Thyroid gland (tissue), 4 donors: ENCODE measurements around the gene CIRBP. TPM values are rescaled to one million over a fixed set of nuclear protein-coding genes. Genes with fewer than 3 reads are reported as not detected.

Source experiments
- DNase-seq, 2 donors: peaks; one replicate each; pipeline ENCODE4 v3.0.0-alpha.2; 2019
- H3K27ac ChIP-seq, 3 donors: fragments of 200-600 bp; sonication (generic); 1 replicate in 2 of 3; 2 replicates in 1 of 3; pipeline ENCODE4 v1.5.1; 2016 to 2019; ENCODE audit warnings: mild to moderate bottlenecking in 1 of 3, moderate library complexity in 1 of 3
- H3K27me3 ChIP-seq: fragments of 200-600 bp; sonication (generic); one replicate; pipeline ENCODE4 v1.5.1; 2019
- H3K36me3 ChIP-seq, 2 donors: fragments of 200-600 bp; sonication (generic); one replicate each; pipeline ENCODE4 v1.5.1; 2016 to 2019
- H3K4me1 ChIP-seq, 2 donors: fragments of 200-600 bp; sonication (generic); one replicate each; pipeline ENCODE4 v1.5.1; 2017 to 2019
- H3K4me3 ChIP-seq, 3 donors: fragments of 200-600 bp; sonication (generic); replicated peaks in 1 of 3; 1 replicate in 2 of 3; 2 replicates in 1 of 3; pipeline ENCODE4 v1.5.1; 2016; ENCODE audit warnings: mild to moderate bottlenecking in 1 of 3
- H3K9me3 ChIP-seq: fragments of 200-600 bp; sonication (generic); one replicate; pipeline ENCODE4 v1.5.1; 2017
- POLR2A ChIP-seq, 2 donors: fragments of 450-650 bp; IDR thresholded peaks; one replicate each; pipeline ENCODE4 v1.6.1; 2017; ENCODE audit warnings: antibody characterized with exemption in 2 of 2, mild to moderate bottlenecking in 2 of 2, moderate library complexity in 1 of 2
- WGBS, 2 donors: methylation state at CpG; one replicate each; pipeline ENCODE4 v1.1.5; 2017; 5-methylcytosine and 5-hydroxymethylcytosine counted together
- intact Hi-C: fragments of 100-400 bp; cut with DNase I; formaldehyde crosslinking; loops from one replicate; pipeline ENCODE4 v1.15.1; 2023
- total RNA-seq, 4 donors: library from RNA; depleted of rRNA; stranded (reverse); fragments of >200 nt; gene quantifications; one replicate each; pipeline ENCODE4 v1.2.3, GENCODE V29; 2016
- TF ChIP-seq, protein P1 (sequence below), 6 experiments: fragments of 200-600 bp in 3 of 6; fragments of 450-650 bp in 3 of 6; sonication (generic) in 3 of 6; IDR thresholded peaks; one replicate each; pipeline ENCODE4 v1.5.1; 2016 to 2019; ENCODE audit warnings: antibody characterized with exemption in 6 of 6, mild to moderate bottlenecking in 2 of 6, inconsistent platforms in 1 of 6, moderate library complexity in 1 of 6

The CIRBP gene
- total RNA-seq, 4 donors from 2014 or later: 679 to 1,194 (median 893) TPM

DNA sequence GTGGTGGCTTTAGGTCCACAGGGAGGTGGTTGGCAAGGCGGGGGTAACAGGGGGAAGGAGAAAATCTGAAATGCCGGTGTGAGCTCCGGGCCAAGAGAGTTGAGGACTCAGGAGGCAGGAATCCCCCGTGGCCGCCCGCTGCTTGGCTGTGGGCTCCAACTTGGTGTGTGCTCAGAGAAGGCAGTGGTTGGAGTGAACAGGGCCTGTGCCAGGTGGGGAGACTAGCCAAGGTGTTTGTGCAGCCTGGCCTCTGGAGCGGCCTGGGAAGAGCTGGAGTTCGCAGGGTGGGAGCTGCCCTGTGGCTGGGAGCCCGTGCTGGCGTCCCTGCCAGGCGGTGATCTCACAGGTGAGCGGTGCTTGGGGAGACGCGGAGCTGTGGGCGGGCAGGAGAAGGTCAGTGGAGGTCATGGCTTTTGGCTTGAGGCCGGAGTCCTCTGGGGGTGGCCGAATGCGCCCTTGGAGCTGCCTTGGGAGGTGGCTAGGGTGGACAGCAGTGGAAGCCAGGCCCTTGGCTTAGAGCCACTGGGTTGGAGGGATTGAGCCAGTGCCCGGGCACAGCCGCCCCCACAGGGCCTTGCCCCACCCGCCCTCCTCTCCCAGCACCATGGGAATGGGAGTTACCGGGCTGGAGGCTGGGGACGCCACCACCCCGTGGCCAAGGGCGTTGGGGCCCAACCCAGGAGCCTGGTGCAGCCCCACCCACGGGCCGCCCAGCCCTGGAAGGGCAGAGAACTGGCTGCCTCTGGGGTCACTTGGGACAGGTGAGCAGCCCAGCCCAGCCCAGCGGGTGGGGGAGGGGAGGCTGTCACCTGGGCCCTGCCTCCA, 7.1 kb upstream of the CIRBP start:
- DNase-seq: peak; percentile 94 to 96
- TF ChIP-seq, protein P1, sequence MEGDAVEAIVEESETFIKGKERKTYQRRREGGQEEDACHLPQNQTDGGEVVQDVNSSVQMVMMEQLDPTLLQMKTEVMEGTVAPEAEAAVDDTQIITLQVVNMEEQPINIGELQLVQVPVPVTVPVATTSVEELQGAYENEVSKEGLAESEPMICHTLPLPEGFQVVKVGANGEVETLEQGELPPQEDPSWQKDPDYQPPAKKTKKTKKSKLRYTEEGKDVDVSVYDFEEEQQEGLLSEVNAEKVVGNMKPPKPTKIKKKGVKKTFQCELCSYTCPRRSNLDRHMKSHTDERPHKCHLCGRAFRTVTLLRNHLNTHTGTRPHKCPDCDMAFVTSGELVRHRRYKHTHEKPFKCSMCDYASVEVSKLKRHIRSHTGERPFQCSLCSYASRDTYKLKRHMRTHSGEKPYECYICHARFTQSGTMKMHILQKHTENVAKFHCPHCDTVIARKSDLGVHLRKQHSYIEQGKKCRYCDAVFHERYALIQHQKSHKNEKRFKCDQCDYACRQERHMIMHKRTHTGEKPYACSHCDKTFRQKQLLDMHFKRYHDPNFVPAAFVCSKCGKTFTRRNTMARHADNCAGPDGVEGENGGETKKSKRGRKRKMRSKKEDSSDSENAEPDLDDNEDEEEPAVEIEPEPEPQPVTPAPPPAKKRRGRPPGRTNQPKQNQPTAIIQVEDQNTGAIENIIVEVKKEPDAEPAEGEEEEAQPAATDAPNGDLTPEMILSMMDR (IDR thresholded peaks at IDR 0.05): no peak
- TF ChIP-seq POLR2A (IDR thresholded peaks at IDR 0.05): peak in 1 of 2 donors; percentile 77
- H3K4me1 ChIP-seq: peaks cover 49 to 87% of the 10 kb centered on the region in 2 donors
- H3K36me3 ChIP-seq: peaks cover 9 to 18% of the 10 kb centered on the region in 2 donors
- intact Hi-C loops: no loop called here
- peak overlapping the region; percentile 95 to 97 (median 96) for H3K27ac ChIP-seq
- no peaks in the 10 kb centered on the region for H3K27me3 ChIP-seq
- 6 to 19% methylated on average over 11 to 22 of the region's 28 CpGs for WGBS, 2 donors
- H3K4me3 ChIP-seq: peak overlapping the region in 1 of 3 donors; percentile 71
- H3K9me3 ChIP-seq: no peaks in the 10 kb centered on the region

DNA sequence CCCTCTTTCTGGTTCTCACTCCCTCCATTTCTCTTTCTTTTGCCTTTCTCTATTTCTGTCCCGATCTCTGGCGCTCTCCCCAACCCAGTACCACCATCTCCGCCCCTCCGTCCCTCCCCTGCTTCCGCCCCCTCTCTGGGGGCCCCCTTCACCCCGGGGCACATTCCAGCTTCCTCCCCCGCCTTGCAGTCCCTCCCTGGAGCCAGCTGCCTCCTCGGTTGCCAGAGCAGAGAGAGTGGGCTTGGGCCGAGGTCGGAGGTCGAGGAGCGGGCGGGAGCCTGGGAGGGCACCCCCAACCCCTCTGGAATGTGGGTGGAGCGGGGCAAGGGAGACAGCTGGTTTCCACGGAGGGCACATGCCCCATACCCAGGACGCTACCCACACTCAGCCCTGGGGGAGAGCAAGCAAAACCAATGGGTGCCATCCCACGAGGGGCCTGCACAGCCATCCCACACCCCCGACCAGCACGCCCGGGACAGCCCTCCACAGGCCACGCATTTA, 6.5 kb upstream of the CIRBP start:
- Histone ChIP-seq H3K4me3 (peak overlapping the region in 1 of 3 donors; percentile 71), H3K27ac (peak overlapping the region; percentile 95 to 97 (median 96)), H3K36me3 (peaks cover 2 to 12% of the 10 kb centered on the region in 2 donors), H3K27me3 (no peaks in the 10 kb centered on the region), H3K9me3 (no peaks in the 10 kb centered on the region), H3K4me1 (peaks cover 55 to 88% of the 10 kb centered on the region in 2 donors)
- peak in 1 of 2 donors; percentile 0 for TF ChIP-seq POLR2A (IDR thresholded peaks at IDR 0.05)
- TF ChIP-seq, protein P1 (IDR thresholded peaks at IDR 0.05): no peak
- 18 to 37% methylated on average over 7 to 18 of the region's 21 CpGs for WGBS, 2 donors
- no peak for DNase-seq
- intact Hi-C loops: no loop called here

DNA sequence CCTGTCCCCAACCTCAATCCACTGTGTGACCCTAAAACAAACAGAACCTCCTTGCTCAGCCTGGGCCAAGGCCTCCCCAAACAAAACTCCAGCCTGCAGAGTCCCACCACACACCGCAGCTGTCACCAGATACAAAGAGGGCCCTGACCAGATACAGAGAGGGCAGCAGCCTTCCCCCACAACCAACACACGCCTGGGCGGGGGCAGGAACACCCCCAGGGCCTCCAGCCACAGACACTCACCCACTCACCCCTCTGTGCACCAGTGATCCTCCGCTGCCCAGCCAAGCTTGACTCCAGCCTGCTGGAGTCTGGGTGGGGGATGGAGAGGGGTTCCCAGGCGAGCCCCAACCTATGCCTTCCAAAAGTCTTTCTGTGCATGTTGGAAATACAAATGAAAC, 5.9 kb upstream of the CIRBP start:
- peaks cover 60 to 88% of the 10 kb centered on the region in 2 donors for H3K4me1 ChIP-seq
- 37 to 46% methylated on average over 5 of the region's 5 CpGs for WGBS, 2 donors
- peak; percentile 68 to 75 for DNase-seq
- TF ChIP-seq POLR2A (IDR thresholded peaks at IDR 0.05): no peak
- TF ChIP-seq, protein P1 (IDR thresholded peaks at IDR 0.05): no peak
- no peaks in the 10 kb centered on the region for H3K9me3 ChIP-seq
- H3K36me3 ChIP-seq: peaks cover 0 to 6% of the 10 kb centered on the region in 2 donors
- peak overlapping the region; percentile 95 to 97 (median 96) for H3K27ac ChIP-seq
- no peaks in the 10 kb centered on the region for H3K27me3 ChIP-seq
- intact Hi-C loops: no loop called here
- no peak overlapping the region for H3K4me3 ChIP-seq

DNA sequence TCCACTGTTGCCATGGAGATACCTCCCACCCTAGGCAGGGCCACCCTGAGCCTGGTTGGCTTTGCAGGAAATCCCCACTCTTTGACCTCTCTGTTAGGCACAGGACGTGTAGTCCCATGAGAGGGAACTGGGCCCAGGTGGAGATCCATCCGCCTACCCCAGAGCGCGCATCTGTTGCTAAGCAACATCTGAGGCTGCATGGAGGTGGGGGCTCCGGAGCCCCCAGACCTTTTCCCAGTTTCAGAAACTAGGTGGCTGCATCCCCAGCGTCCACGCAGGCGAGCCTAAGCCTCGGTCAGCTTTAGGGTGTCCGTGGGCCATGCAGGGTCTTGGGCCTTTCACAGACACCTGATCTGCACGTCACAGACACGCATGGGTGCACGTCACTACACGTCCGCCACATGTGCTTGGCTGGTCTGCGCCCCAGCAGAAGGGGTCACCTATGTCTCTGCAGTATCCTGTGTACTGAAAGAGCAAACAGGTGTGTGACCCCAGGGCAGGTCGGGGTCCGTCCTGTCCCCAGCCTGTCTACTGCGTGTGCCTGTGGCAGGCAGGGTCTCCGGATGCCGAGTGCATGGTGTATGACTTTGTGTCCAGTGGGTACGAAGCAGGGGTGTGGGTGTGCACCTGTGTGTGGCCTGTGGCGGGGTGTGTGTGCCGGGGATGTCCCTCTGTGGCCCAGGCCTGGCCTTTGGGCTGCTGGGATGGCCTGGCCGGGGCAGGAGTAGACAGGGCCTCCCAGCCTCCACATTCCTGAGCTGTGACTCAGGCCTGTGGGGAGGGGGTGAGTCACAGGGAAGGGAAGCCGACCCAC, 4.1 kb upstream of the CIRBP start:
- Histone ChIP-seq H3K4me1 (peaks cover 67 to 80% of the 10 kb centered on the region in 2 donors), H3K27ac (peak overlapping the region; percentile 68 to 84 (median 78)), H3K36me3 (peaks cover 0 to under 1% of the 10 kb centered on the region in 2 donors), H3K9me3 (no peaks in the 10 kb centered on the region), H3K4me3 (no peak overlapping the region), H3K27me3 (no peaks in the 10 kb centered on the region)
- 70 to 74% methylated on average over 4 to 9 of the region's 26 CpGs for WGBS, 2 donors
- intact Hi-C loops: no loop called here
- peak; percentile 59 to 63 for DNase-seq
- TF ChIP-seq, protein P1 (IDR thresholded peaks at IDR 0.05): no peak
- TF ChIP-seq POLR2A (IDR thresholded peaks at IDR 0.05): no peak
